WTC11 (cell line): ENCODE results near the gene KIR3DL3.
"Not testable (repeated sequence)": the region's sequence is repeated elsewhere in the genome, so short reads cannot be mapped to it uniquely, and the experiment has no call there.

ENCODE experiments used
- ATF1 ChIP-seq: sonication (generic); formaldehyde crosslinking; IDR thresholded peaks from 2 replicates; pipeline ENCODE4 v1.8.1; 2023; ENCODE audit warnings: mild to moderate bottlenecking, moderate library complexity, missing genetic modification reagents
- CTCF ChIP-seq: fragments of 200-600 bp; IDR thresholded peaks from 2 replicates; pipeline ENCODE4 v1.8.0; 2022; ENCODE audit warnings: antibody characterized with exemption
- ELF4 ChIP-seq: sonication (generic); formaldehyde crosslinking; IDR thresholded peaks from 2 replicates; pipeline ENCODE4 v1.8.1; 2022; ENCODE audit warnings: low read depth, mild to moderate bottlenecking, moderate library complexity, missing genetic modification reagents
- IRF2 ChIP-seq: sonication (generic); formaldehyde crosslinking; IDR thresholded peaks from 2 replicates; pipeline ENCODE4 v1.8.0; 2022; ENCODE audit warnings: low read depth, missing genetic modification reagents, borderline replicate concordance
- RELA ChIP-seq: sonication (generic); formaldehyde crosslinking; IDR thresholded peaks from 2 replicates; pipeline ENCODE4 v1.8.1; 2022; ENCODE audit warnings: missing genetic modification reagents, mild to moderate bottlenecking, borderline replicate concordance
- SMAD3 ChIP-seq: sonication (generic); formaldehyde crosslinking; IDR thresholded peaks from 2 replicates; pipeline ENCODE4 v1.8.0; 2022; ENCODE audit warnings: missing genetic modification reagents, mild to moderate bottlenecking, borderline replicate concordance
- SP1 ChIP-seq: sonication (generic); formaldehyde crosslinking; conservative IDR thresholded peaks from 2 replicates; pipeline ENCODE4 v1.8.1; 2022; ENCODE audit warnings: missing genetic modification reagents
- TCF7 ChIP-seq: sonication (generic); formaldehyde crosslinking; IDR thresholded peaks from 2 replicates; pipeline ENCODE4 v1.8.0; 2022; ENCODE audit warnings: mild to moderate bottlenecking, low read depth, missing genetic modification reagents, moderate library complexity
- TEAD1 ChIP-seq: sonication (generic); formaldehyde crosslinking; IDR thresholded peaks from 2 replicates; pipeline ENCODE4 v1.8.0; 2022; ENCODE audit warnings: mild to moderate bottlenecking, missing genetic modification reagents
- TEAD4 ChIP-seq: sonication (generic); formaldehyde crosslinking; IDR thresholded peaks from 2 replicates; pipeline ENCODE4 v1.8.0; 2022; ENCODE audit warnings: mild to moderate bottlenecking, missing genetic modification reagents
- ZNF121 ChIP-seq: sonication (generic); formaldehyde crosslinking; IDR thresholded peaks from 2 replicates; pipeline ENCODE4 v1.8.0; 2023; ENCODE audit warnings: missing genetic modification reagents
- ZNF317 ChIP-seq: sonication (generic); formaldehyde crosslinking; IDR thresholded peaks from 2 replicates; pipeline ENCODE4 v1.8.1; 2023; ENCODE audit warnings: low read depth, mild to moderate bottlenecking, moderate library complexity, missing genetic modification reagents, borderline replicate concordance

GRCh38 chr19:54676210-54676834, 47.9 kb upstream of the KIR3DL3 start:
- TF ChIP-seq IRF2 (CRISPR knock-in tag); SP1; SMAD3; TEAD4; ELF4; ZNF121 (CRISPR knock-in tag); TCF7; TEAD1 (CRISPR knock-in tag); ATF1 (CRISPR knock-in tag); RELA; ZNF317: not testable (repeated sequence)
- TF ChIP-seq CTCF, result peak; percentile 60
